ENCODE measurements around the gene CHST11.
"Not testable (repeated sequence)": the region's sequence is repeated elsewhere in the genome, so short reads cannot be mapped to it uniquely, and the experiment has no call there.

The CHST11 gene

GRCh38 chr12:104605685-104606084 is 148.9 kb downstream of the CHST11 start:
- peak; percentile 52 for DNase-seq

- no peak for DNase-seq
These were observed 152.2 kb downstream of the CHST11 start for GRCh38 chr12:104608998-104609397.

DNA sequence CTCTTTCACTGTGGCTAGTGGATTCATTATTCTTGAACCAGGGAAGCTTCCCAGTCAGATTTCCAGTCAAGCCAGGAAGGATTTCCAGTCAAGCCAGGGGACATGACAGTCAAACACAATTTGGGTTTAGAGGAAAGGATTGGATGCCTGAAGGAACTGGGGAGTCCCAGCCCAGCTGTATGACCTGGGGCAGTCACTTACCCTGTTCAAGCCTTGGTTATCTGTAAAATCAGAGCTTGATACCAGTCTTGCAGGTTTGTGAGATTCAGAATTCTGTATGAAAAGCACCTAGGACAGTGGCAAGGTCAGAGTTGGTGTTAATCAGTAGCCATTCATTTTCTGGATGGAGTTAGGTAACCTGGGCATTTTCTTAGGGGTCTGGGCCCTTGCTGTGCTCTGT is 152.7 kb downstream of the CHST11 start:
- no peak for DNase-seq

DNA sequence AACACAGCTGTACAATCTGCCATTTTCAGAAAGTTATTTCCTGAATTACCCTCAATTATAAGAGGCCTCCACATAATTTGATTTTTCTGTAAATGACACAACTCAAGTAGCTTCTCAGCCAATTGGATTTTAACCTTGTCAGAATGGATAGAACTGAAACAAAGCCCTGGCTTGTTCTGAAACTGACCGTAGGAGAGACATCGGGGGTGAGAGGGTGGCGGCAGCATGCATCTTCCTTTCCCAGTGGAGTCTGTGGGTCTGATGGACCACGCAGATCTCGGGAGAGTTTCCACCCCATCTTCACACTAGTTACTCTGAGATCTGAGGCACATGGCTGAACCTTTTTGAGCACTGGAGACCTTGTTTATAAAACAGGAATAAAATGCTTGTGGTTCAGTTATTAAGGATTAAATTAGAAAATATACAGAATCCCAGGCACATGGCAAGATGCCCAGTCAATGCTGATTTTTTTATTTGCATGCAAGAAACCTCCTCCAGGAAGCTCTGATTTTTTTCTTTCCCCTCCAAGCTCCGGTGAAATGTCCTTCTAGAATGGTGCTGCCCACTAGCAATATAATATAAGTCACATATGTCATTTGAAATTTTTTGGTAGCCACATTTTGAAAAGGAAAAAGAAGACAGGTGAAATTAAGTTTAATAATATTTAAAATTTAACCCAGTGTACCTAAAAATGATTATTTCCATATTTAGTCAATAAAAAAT is 153.9 kb downstream of the CHST11 start:
- no peak for DNase-seq

DNA sequence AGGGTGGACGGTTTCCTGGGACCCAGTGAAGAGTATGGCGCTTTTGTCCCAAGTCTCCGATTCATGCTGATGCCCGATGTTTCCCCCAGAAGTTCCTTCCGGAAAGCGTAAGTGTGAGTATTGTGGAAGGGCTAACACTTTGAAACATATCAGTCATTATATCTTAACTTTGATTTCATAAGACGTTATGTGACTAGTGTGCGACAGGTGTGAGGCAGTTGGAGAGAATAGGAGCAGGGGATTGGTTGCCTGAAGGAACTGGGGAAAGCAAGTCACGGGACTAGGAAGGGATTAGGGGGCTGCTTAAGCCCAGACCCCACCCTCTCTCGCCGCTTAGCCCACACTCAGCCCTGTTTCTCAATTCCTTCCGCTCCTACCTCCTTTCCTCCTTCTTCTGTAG is 154.9 kb downstream of the CHST11 start:
- DNase-seq, result no peak

DNA sequence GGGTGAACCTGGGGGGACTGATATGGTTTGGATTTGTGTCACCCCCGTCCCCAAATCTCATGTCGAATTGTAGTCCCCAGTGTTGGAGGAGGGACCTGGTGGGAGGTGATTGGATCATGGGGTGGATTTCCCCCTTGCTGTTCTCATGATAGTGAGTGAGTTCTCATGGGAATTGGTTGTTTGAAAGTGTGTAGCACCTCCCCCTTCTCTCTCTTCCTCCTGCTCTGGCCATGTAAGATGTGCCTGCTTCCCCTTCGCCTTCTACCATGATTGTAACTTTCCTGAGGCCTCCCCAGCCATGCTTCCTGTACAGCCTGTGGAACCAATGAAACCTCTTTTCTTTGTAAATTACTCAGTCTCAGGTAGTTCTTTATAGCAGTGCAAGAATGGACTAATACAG is 156.6 kb downstream of the CHST11 start:
- DNase-seq, result not testable (repeated sequence)

DNA sequence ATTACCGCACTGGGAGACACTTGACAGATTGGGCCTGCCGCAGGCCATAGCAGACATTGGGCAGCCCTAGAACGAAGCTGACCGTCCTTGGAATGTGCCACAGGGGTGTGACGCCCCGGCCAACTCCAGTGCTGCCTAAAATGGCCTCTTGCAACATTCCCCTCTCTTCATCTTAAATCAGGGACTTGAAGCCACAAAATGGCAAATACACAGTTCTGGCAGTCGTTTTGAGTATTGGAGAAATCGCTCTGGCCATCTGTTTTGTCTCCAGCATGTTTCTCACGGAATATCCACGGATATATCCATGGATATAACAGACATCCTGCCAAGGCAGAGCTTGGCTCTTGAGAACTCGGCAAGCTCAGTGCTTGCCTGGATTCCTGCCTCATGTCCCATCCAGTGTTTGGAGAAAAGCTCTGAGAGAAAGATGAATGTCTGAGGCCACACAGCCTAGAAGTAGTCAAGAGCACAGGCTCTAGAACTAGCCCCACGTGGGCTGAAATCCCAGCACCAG is 158.4 kb downstream of the CHST11 start:
- DNase-seq, result no peak

DNA sequence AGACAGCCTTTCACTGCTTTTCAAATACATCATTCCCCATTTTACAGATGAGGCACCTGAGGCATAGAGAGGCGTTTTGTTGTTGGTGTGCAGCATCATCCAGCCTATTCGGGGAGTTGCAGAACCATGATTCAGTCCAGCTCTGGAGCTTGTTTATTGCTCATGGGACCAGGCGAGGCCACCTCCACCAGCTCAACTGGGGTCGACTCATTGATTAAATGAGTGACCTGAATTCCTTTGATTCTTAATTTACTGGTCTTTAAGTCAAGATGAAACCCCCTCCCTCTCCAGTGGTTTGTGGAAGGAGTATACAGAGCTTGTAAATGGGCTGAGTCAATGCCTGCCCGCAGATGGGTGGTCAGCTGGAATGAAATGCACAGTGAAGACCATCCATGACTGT is 161.9 kb downstream of the CHST11 start:
- no peak for DNase-seq

GRCh38 chr12:104619305-104619704 is 162.6 kb downstream of the CHST11 start:
- DNase-seq, result no peak

DNA sequence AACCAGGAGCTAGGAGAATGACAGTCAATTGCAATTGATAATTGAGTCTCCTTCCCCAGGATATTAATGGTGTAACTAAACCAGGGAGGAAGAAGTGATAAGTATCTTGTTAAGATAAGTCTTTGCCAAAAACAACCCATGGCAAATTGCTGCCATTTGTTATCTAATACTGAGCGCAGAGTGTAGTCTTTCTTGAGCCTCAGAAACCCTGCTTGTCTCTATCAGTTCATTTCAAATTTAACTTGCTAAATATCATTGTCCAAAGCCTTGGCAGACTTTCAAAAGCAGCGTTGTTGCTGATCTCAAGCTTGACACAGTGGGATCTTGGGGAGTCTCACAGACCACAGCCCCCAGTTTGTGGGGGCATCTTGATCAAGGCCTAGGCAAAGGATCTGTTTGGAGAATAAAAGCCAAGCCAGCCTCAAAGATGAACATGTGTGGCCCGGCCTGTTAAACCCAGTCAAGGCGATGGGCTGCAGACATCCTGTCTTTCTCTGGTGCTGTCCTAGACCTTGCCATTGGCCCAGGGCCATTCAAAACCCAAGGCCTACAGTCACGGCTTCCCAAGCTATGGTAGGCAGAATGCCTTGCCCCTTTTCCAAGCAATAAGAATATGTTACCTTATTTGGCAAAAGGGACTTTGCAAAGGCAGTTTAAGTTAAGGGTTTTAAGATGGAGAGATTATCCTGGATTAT is 164.2 kb downstream of the CHST11 start:
- peak; percentile 57 for DNase-seq

DNA sequence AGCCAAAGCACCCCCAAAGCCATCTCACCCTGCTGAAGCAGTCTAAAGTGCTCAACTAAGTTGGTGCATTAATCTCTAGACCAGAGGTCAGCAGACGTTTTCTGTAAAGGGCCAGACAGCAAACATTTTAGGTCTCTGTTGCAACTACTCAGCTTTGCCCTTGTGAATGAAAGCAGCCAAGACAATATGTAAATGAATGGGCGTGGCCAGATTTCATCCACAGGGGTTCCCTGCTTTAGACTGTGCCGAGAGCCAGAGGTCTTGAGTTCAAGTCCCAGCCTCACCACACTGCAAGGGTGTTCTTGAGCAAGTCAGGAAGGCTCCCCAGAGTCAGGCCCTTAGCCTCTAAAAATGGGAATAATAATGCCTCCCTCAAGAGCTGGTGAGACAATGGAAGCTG is 166.2 kb downstream of the CHST11 start:
- no peak for DNase-seq

- DNase-seq, result no peak
These were observed 167.1 kb downstream of the CHST11 start for GRCh38 chr12:104623883-104624282.

DNA sequence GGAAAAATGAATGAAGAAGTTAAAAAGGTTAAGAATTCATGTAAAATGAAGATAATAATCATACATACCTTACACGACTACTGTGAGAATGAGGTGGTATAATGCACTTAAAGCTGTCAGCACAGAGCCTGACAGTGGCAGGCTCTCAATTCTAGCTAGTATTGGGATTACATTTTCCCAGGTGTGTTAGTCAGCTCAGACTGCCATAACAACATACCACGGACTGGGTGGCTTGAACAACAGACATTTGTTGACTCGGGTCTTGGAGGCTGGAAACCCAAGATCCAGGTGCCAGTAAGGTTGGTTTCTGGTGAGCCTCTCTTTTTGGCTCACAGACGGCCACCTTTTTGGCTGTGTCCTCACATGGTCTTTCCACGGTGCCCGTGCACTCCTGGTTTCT is 167.8 kb downstream of the CHST11 start:
- DNase-seq, result no peak

DNA sequence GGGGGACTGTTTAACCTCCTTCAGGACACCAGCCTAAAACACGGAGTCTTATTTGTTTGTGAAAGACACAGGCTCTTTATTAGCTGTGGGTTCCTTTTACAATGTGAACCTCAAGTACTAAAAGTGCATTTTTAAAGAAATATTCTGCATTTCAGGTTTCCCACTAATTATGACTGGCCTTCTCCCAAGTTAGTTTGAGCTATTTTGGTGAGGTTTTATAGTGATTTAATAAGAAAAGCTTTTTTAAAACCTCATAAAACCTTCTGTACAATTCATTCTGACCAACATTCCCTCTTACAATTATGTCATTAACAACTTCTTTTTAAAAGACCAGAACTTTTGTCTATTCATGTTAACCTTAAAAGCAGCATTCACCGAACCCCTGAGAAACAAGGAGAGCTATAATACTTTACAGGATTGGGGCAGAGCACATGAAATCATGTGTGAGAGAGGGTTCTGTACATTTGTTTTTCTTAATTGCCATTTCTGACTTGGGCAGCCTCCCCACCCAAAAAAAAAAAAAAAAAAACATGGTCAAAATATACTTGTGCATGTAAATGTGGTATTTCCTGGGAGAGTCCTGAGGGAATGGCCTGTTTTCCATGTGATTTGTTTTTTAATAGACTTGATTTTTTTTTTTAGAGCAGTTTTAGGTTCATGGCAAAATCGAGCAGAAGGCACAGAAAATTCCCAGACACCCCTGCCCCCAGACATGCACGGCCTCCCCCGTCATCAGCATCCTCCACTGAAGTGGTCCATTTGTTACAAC is 169.5 kb downstream of the CHST11 start:
- no peak for DNase-seq

DNA sequence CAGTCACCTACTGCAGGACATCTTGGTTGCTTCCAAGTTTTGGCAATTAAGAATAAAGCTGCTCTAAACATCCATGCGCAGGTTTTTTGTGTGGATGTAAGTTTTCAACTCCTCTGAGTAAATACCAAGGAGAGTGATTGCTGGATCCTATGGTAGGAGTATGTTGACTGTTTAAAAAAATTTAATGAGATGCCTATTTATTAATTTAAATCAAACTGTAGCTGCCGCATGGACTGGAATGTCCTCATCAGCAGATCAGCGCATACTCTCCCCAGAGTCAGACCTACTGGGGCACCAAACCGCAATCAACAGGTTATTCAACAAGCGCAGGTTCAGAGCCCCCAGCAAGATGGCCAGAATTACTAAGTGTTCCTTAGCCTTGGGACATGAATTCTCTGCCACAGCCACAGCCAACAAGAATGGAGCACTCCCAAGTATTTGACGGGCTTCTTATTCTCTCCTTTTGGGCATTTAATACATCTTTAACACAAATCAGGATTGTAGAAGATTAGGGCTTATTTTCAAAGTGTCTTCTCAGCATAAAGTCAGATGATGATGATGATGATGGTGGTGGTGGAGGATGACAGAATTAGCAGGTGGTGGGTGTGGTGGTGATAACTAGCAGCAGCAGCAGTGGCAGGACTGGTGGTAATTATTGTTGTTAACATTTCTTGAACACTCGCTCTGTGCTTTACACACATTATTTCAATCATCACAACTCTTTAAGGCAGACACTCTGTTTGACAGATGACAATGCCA is 170.7 kb downstream of the CHST11 start:
- DNase-seq, result no peak

- no peak for DNase-seq
These were observed 171.5 kb downstream of the CHST11 start for GRCh38 chr12:104627990-104628830.

DNA sequence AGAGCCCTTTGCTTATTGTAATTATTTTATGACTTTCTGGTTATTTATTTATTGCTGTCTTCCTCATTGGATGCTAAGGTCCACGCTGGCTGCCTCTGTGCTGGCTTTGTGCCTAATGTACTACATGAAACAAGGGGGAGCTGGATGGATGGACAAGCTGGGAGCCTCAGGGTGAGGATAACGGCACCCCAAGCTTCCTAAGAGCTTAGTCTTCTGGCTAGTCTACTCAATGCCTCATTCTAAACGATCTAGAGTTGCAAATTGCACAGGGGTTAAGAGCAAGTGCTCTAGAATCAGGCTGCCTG is 172.0 kb downstream of the CHST11 start:
- DNase-seq, result no peak

GRCh38 chr12:104630230-104630670 is 173.5 kb downstream of the CHST11 start:
- DNase-seq, result no peak

DNA sequence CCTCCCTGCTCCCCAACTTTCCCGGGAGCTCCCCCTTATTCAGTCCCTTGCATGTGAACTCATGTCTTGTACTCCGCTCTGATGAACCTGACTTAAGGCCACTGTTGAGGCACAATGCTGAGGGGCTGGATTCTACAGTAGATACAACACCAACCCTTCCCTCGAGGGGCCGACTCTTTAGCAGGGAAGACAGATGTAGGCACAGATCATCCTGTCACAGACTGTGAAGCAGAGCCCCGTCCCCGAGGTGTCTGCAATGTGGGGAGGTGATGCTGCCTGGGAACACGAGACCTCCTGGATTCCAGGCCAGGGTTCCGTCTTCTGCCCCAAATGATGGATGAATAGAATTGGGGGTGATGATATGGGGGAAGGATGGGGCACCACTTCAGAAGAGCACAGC is 175.1 kb downstream of the CHST11 start:
- no peak for DNase-seq

DNA sequence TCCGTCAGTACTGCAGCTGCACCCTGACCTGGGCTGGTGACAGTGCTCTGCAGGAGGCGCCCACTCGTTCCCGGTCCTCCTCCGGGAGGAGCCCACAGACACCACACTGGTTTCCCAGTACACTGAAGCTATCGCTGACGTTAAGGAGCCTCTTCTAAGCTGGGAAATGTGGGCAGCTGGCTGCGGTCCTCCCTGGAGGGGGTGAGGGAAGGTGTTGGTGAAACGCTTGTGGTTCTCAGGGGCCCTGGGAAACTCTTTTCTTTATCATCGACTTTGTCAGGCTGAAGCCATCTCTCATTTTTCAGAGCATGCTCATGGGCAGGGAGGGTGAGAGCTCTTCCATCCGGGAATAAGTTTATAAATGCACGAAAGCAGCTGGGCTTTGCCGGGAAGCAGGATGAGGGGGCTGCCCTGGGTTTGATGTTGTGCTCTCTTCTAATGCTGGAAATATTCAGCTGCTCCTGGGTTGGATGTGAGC is 176.0 kb downstream of the CHST11 start:
- no peak for DNase-seq

- DNase-seq, result no peak
These were observed 177.3 kb downstream of the CHST11 start for GRCh38 chr12:104634044-104634443.

DNA sequence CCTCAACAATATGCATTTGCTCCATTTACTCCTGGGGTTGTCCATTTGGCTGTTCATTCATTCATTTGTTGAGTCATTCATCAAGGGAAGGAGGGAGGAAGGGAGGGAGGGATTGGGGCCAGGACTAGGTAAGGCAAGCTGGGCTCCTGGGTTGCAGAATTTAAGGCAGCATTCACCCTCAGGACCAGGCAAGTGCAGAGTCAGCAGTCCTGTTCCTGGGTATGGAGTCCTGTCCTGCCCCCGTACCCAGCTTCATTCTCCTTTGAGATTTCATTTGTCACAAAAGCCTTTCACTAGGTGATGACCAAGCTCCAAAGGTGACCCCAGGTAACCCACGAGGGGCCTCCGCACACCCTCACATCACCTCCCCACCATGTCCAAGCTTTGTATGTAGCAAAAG is 178.1 kb downstream of the CHST11 start:
- DNase-seq, result no peak

Measured in hematopoietic multipotent progenitor cell treated with erythropoietin and hydrocortisone succinate and interleukin-3 and kit ligand, for 8 days (in vitro differentiated cells).